K562 treated with DMSO at 1 percent for 4 hours (cell line): ENCODE data around the gene NOC4L. TPM values are rescaled to one million over a fixed set of nuclear protein-coding genes. Genes with fewer than 3 reads are reported as not detected.

Experiments
- total RNA-seq: library from RNA; unstranded; fragments of 300-600 nt; gene quantifications from 2 replicates; pipeline ENCODE4 v1.2.3, GENCODE V29; 2022; ENCODE audit not compliant: insufficient read depth

The NOC4L gene
- total RNA-seq = 37.9 and 43.9 TPM in 2 replicates

GRCh38 chr12:132144115-132144809 is at the start of gene NOC4L, which contains the start of gene DDX51:
Gene NOC4L, plus strand, starts transcription at chr12:132144457. Its CDS starts 32 bp downstream, at chr12:132144489.
Gene DDX51, minus strand, starts transcription at chr12:132144319. Its CDS starts 23 bp downstream, at chr12:132144296.

Other genes with a start within 250 kb of the NOC4L start
- gene ULK1, start 249.8 kb upstream of the NOC4L start, total RNA-seq = 38.4 and 48.4 TPM in 2 replicates
- gene PUS1, start 215.2 kb upstream of the NOC4L start, total RNA-seq = 23.4 and 30.7 TPM in 2 replicates
- gene EP400, start 194.5 kb upstream of the NOC4L start, total RNA-seq = 31.2 and 40.0 TPM in 2 replicates
- gene DDX51, start 138 bp upstream of the NOC4L start, total RNA-seq = 6.5 and 9.5 TPM in 2 replicates
- not detected in 2 replicates for gene GALNT9, start 185.1 kb downstream of the NOC4L start, total RNA-seq